Activated B cell treated with CpG ODN at 0.5 μM for 24 hours (primary cell): ENCODE measurements around the gene CCDC86. TPM values are rescaled to one million over a fixed set of nuclear protein-coding genes. Genes with fewer than 3 reads are reported as not detected.

ENCODE experiments used
- ATAC-seq: fragments of 200-7000 bp; cut with Tn5 transposase; one replicate; pipeline ENCODE4 v1.10.0; 2021; ENCODE audit warnings: low read depth, mild to moderate bottlenecking, moderate library complexity
- CTCF ChIA-PET: fragments of 350-600 bp; sonication (Branson Sonifier 250); formaldehyde crosslinking; loops from one replicate; lab custom pipeline; 2021; ENCODE audit warnings: antibody characterized with exemption; lab: Charles Lee
- POLR2A ChIA-PET: fragments of 350-600 bp; sonication (Branson Sonifier 250); formaldehyde crosslinking; loops from one replicate; lab custom pipeline; 2021; ENCODE audit warnings: antibody characterized with exemption; lab: Charles Lee
- DNase-seq: peaks from one replicate; pipeline ENCODE4 v3.0.0; 2022
- H3K27ac Mint-ChIP-seq: one replicate; pipeline ENCODE4 v1.8.0; 2020; ENCODE audit warnings: mixed read lengths
- H3K27me3 Mint-ChIP-seq: one replicate; pipeline ENCODE4 v1.8.0; 2021; ENCODE audit warnings: mixed read lengths
- H3K36me3 Mint-ChIP-seq: one replicate; pipeline ENCODE4 v1.8.0; 2021; ENCODE audit warnings: low read depth, mixed read lengths
- H3K4me1 Mint-ChIP-seq: one replicate; pipeline ENCODE4 v1.8.0; 2021; ENCODE audit warnings: mixed read lengths
- H3K4me3 Mint-ChIP-seq: one replicate; pipeline ENCODE4 v1.8.0; 2020; ENCODE audit warnings: mild to moderate bottlenecking, mixed read lengths
- H3K9me3 Mint-ChIP-seq: one replicate; pipeline ENCODE4 v1.8.0; 2020; ENCODE audit warnings: mixed read lengths
- CTCF ChIP-seq: fragments of 200-600 bp; IDR thresholded peaks from one replicate; pipeline ENCODE4 v1.8.0; 2022; ENCODE audit warnings: antibody characterized with exemption, mild to moderate bottlenecking
- intact Hi-C: fragments of 100-400 bp; cut with micrococcal nuclease; formaldehyde crosslinking; loops from one replicate; pipeline ENCODE4 v1.15.1; 2024
- total RNA-seq: library from RNA; stranded (reverse); gene quantifications from 2 replicates; pipeline ENCODE4 v1.2.3, GENCODE V29; 2022

Gene CCDC86
- total RNA-seq, 1 donor from 2014 or later, result 30.3 TPM

GRCh38 chr11:60847281-60847680, 5.4 kb downstream of the CCDC86 start:
- TF ChIP-seq CTCF, result no peak
- ATAC-seq (no peak), DNase-seq (no peak)
- intact Hi-C loops, result no loop called here
- Mint-ChIP-seq H3K27ac (no peak overlapping the region), H3K4me3 (no peak overlapping the region), H3K36me3 (peaks cover 59% of the 10 kb centered on the region), H3K4me1 (peaks cover 32% of the 10 kb centered on the region), H3K27me3 (no peaks in the 10 kb centered on the region), H3K9me3 (no peaks in the 10 kb centered on the region)
- ChIA-PET POLR2A (no interaction called here), CTCF (no interaction called here)

GRCh38 chr11:60847896-60848295, 6.0 kb downstream of the CCDC86 start:
- H3K27ac Mint-ChIP-seq, result no peak overlapping the region
- ChIA-PET CTCF (no interaction called here), POLR2A (no interaction called here)
- no peak for ATAC-seq
- intact Hi-C loops, result no loop called here
- no peaks in the 10 kb centered on the region for H3K9me3 Mint-ChIP-seq
- no peak for DNase-seq
- H3K4me1 Mint-ChIP-seq, result peaks cover 27% of the 10 kb centered on the region
- H3K4me3 Mint-ChIP-seq, result no peak overlapping the region
- H3K27me3 Mint-ChIP-seq, result no peaks in the 10 kb centered on the region
- H3K36me3 Mint-ChIP-seq, result peaks cover 60% of the 10 kb centered on the region
- no peak for TF ChIP-seq CTCF

- no peak for TF ChIP-seq CTCF
- POLR2A ChIA-PET, result no interaction called here
- CTCF ChIA-PET, result interaction anchor here (1.6 kb wide), 1 partner anchor 18 kb away, joined by 4 read pairs; no protein-coding TSS in a partner anchor
- peaks cover 67% of the 10 kb centered on the region for H3K36me3 Mint-ChIP-seq
- peaks cover 19% of the 10 kb centered on the region for H3K4me1 Mint-ChIP-seq
- no peak overlapping the region for H3K27ac Mint-ChIP-seq
- DNase-seq (no peak), ATAC-seq (no peak)
- H3K4me3 Mint-ChIP-seq, result no peak overlapping the region
- no peaks in the 10 kb centered on the region for H3K9me3 Mint-ChIP-seq
- intact Hi-C loops, result no loop called here
- H3K27me3 Mint-ChIP-seq, result no peaks in the 10 kb centered on the region
These were observed 6.8 kb downstream of the CCDC86 start for GRCh38 chr11:60848714-60849151.

- TF ChIP-seq CTCF, result no peak
- H3K36me3 Mint-ChIP-seq, result peaks cover 65% of the 10 kb centered on the region
- intact Hi-C loops, result no loop called here
- H3K27me3 Mint-ChIP-seq, result no peaks in the 10 kb centered on the region
- DNase-seq, result no peak
- no peak overlapping the region for H3K4me3 Mint-ChIP-seq
- ChIA-PET CTCF (interaction anchor here (1.6 kb wide), 1 partner anchor 19 kb away, joined by 4 read pairs; no protein-coding TSS in a partner anchor), POLR2A (no interaction called here)
- no peaks in the 10 kb centered on the region for H3K9me3 Mint-ChIP-seq
- H3K4me1 Mint-ChIP-seq, result peaks cover 7% of the 10 kb centered on the region
- H3K27ac Mint-ChIP-seq, result no peak overlapping the region
- no peak for ATAC-seq
These were observed 8.0 kb downstream of the CCDC86 start for GRCh38 chr11:60849641-60850520.

GRCh38 chr11:60851327-60852104, 9.6 kb downstream of the CCDC86 start:
- H3K4me1 Mint-ChIP-seq, result no peaks in the 10 kb centered on the region
- POLR2A ChIA-PET, result no interaction called here
- no peak overlapping the region for H3K4me3 Mint-ChIP-seq
- CTCF ChIA-PET, result no interaction called here
- intact Hi-C loops, result no loop called here
- H3K36me3 Mint-ChIP-seq, result peaks cover 62% of the 10 kb centered on the region
- ATAC-seq, result no peak
- no peak for TF ChIP-seq CTCF
- H3K27me3 Mint-ChIP-seq, result no peaks in the 10 kb centered on the region
- no peak overlapping the region for H3K27ac Mint-ChIP-seq
- no peak for DNase-seq
- H3K9me3 Mint-ChIP-seq, result no peaks in the 10 kb centered on the region
